K562 (cell line): ENCODE data around the gene TGDS. TPM values are rescaled to one million over a fixed set of nuclear protein-coding genes. Genes with fewer than 3 reads are reported as not detected.

Experiments used
- ATAC-seq: fragments of 200-7000 bp; cut with Tn5 transposase; 3 replicates; pipeline ENCODE4 v1.9.1; 2020; ENCODE audit warnings: moderate library complexity
- BruUV-seq: library from RNA; stranded (reverse); fragments of 400-500 nt; replicated peaks from 2 replicates; lab custom pipeline; 2021; lab: Mats Ljungman, UMichigan
- CTCF ChIA-PET: fragments of 300-600 bp; formaldehyde crosslinking; extraction: SDS; loops from one replicate; lab custom pipeline; 2021; ENCODE audit warnings: low intra/inter-chr PET ratio; lab: Yijun Ruan, JAX
- POLR2A ChIA-PET: fragments of 300-600, 350-650 bp; sonication (Branson Sonifier 250); formaldehyde crosslinking; extraction: SDS; loops from one replicate; lab custom pipeline; 2021; ENCODE audit warnings: antibody characterized with exemption, inconsistent platforms; lab: Yijun Ruan, JAX
- DNase-seq, 4 experiments: peaks; one replicate each; pipeline versions ENCODE4 v3.0.0 to v3.0.0-alpha.2; 2011 to 2018; ENCODE audit warnings: low spot score in 3 of 4, mixed read lengths in 3 of 4; ENCODE audit errors: extremely low read depth in 1 of 4
- FAIRE-seq: peaks from 2 replicates; lab custom pipeline; 2011; peaks lifted over from hg19 to GRCh38; lab: Jason Lieb, UNC
- H2AFZ ChIP-seq: 2 replicates; pipeline ENCODE4 v1.6.0; 2011; ENCODE audit warnings: low read depth, low read length, control low read depth, inconsistent platforms
- H3K27ac ChIP-seq: fragments of 200-600 bp; 3 replicates; pipeline ENCODE4 v1.8.0; 2011; ENCODE audit warnings: low read depth, mild to moderate bottlenecking, control low read depth, inconsistent platforms, low read length, moderate library complexity, mixed read lengths; ENCODE audit errors: extremely low read depth
- H3K27me3 ChIP-seq, 2 experiments: fragments of 300-600 bp in 1 of 2; 2 replicates in 1 of 2; 3 replicates in 1 of 2; pipeline versions ENCODE4 v1.6.0 to v1.8.0; 2011; ENCODE audit warnings: inconsistent platforms in 2 of 2, low read length in 2 of 2, mild to moderate bottlenecking in 1 of 2, mixed read lengths in 1 of 2, moderate library complexity in 1 of 2; ENCODE audit not compliant: control insufficient read depth in 2 of 2, insufficient read depth in 2 of 2
- H3K36me3 ChIP-seq: fragments of 300-600 bp; 3 replicates; pipeline ENCODE4 v1.8.0; 2011; ENCODE audit warnings: mild to moderate bottlenecking, low read length, inconsistent platforms; ENCODE audit not compliant: control insufficient read depth, insufficient read depth
- H3K4me1 ChIP-seq, 2 experiments: fragments of 200-600 bp in 1 of 2; replicated peaks in 1 of 2; 2 replicates in 1 of 2; 3 replicates in 1 of 2; pipeline versions ENCODE4 v1.5.1 to v1.8.0; 2011; ENCODE audit warnings: inconsistent platforms in 2 of 2, low read length in 2 of 2, mild to moderate bottlenecking in 1 of 2, mixed read lengths in 1 of 2, moderate library complexity in 1 of 2; ENCODE audit not compliant: control insufficient read depth in 2 of 2, insufficient read depth in 2 of 2
- H3K4me2 ChIP-seq: 2 replicates; pipeline ENCODE4 v1.6.1; 2011; ENCODE audit warnings: low read length, control low read depth, inconsistent platforms, mixed read lengths; ENCODE audit not compliant: insufficient read depth
- H3K4me3 ChIP-seq: fragments of 200-600 bp; sonication (generic), shearing (Covaris generic); 2 replicates; pipeline ENCODE4 v1.5.1; 2016; ENCODE audit warnings: control low read depth, inconsistent platforms
- H3K79me2 ChIP-seq: fragments of 200-600 bp; 3 replicates; pipeline ENCODE4 v1.8.0; 2011; ENCODE audit warnings: low read length, inconsistent platforms; ENCODE audit not compliant: control insufficient read depth, insufficient read depth
- H3K9ac ChIP-seq, 2 experiments: 2 replicates each; pipeline versions ENCODE4 v1.6.0 to v1.6.1; 2011; ENCODE audit warnings: low read depth in 2 of 2, low read length in 2 of 2, control low read depth in 1 of 2, inconsistent platforms in 1 of 2, mild to moderate bottlenecking in 1 of 2, mixed read lengths in 1 of 2; ENCODE audit not compliant: insufficient read depth in 1 of 2
- H3K9me1 ChIP-seq: one replicate; pipeline ENCODE4 v1.6.0; 2011; ENCODE audit warnings: inconsistent platforms, mild to moderate bottlenecking, low read length, moderate library complexity; ENCODE audit not compliant: control insufficient read depth, insufficient read depth
- H3K9me3 ChIP-seq: replicated peaks from 2 replicates; pipeline ENCODE4 v1.5.1; 2011; ENCODE audit warnings: low read depth, low read length, inconsistent platforms; ENCODE audit not compliant: control insufficient read depth, insufficient read depth
- H4K20me1 ChIP-seq: replicated peaks from 2 replicates; pipeline ENCODE4 v1.6.1; 2011; ENCODE audit warnings: low read length, inconsistent platforms, mixed read lengths; ENCODE audit not compliant: control insufficient read depth, insufficient read depth
- GTF2A2 ChIP-seq: IDR thresholded peaks from 2 replicates; pipeline ENCODE4 v1.6.1; 2016; ENCODE audit warnings: mild to moderate bottlenecking, missing genetic modification characterization, missing compliant biosample characterization
- HDAC1 ChIP-seq, 2 experiments: fragments of 450-650 bp; IDR thresholded peaks; 2 replicates each; pipeline ENCODE4 v1.6.1; 2016 to 2017; ENCODE audit warnings: inconsistent platforms in 1 of 2, mild to moderate bottlenecking in 1 of 2, moderate library complexity in 1 of 2
- MBD2 ChIP-seq: sonication (generic); IDR thresholded peaks from 2 replicates; pipeline ENCODE4 v1.6.1; 2016; ENCODE audit warnings: low read depth, borderline replicate concordance
- THAP7 ChIP-seq: fragments of 250-450 bp; sonication (Bioruptor Pico); IDR thresholded peaks from 2 replicates; pipeline ENCODE4 v1.5.0; 2021
- TOE1 ChIP-seq, 2 experiments: fragments of 450-650 bp in 1 of 2; sonication (generic) in 1 of 2; formaldehyde crosslinking in 1 of 2; IDR thresholded peaks; 2 replicates each; pipeline versions ENCODE4 v1.7.1 to v1.8.0; 2016 to 2022; ENCODE audit warnings: borderline replicate concordance in 2 of 2, mild to moderate bottlenecking in 2 of 2, antibody characterized with exemption in 1 of 2, inconsistent platforms in 1 of 2, low read depth in 1 of 2, missing genetic modification reagents in 1 of 2, moderate library complexity in 1 of 2
- WGBS: fragments of 100-300 bp; shearing (Covaris generic); methylation state at CpG from one replicate; pipeline ENCODE4 v1.1.6; 2016; ENCODE audit warnings: low coverage, mixed read lengths; ENCODE audit not compliant: insufficient coverage; ENCODE audit errors: missing lambda C conversion rate; 5-methylcytosine and 5-hydroxymethylcytosine counted together
- in situ Hi-C: fragments of 300-500 bp; cut with MboI; formaldehyde crosslinking; loops from 4 replicates; pipeline ENCODE4 v1.15.0; 2018; ENCODE audit warnings: inconsistent platforms, mixed read lengths
- intact Hi-C: fragments of 100-400 bp; cut with micrococcal nuclease; formaldehyde crosslinking; loops from 2 replicates; pipeline ENCODE4 v1.14.2; 2022
- polyA plus RNA-seq, 8 experiments: library from polyadenylated mRNA; depleted of rRNA in 4 of 8; stranded (reverse) in 5 of 8; unstranded in 3 of 8; fragments of >200 nt; fragmentation: Nextera tagmentation in 2 of 8; fragmentation: Illumina TruSeq in 1 of 8; extraction: Ambion mirVana in 2 of 8; extraction: Trizol in 1 of 8; gene quantifications; 2 replicates each; pipeline versions ENCODE4 v1.2.1 to v1.2.3, GENCODE V29; 2011 to 2014; ENCODE audit warnings: inconsistent platforms in 1 of 8, missing spikeins in 1 of 8
- total RNA-seq, 7 experiments: library from RNA; depleted of rRNA in 6 of 7; stranded (reverse); fragments of >200 nt in 6 of 7; fragmentation: Illumina TruSeq in 2 of 7; extraction: Trizol in 2 of 7; gene quantifications; 2 replicates each; pipeline versions ENCODE4 v1.2.1 to v1.2.3, GENCODE V29; 2011 to 2021; ENCODE audit warnings: low replicate concordance in 1 of 7
- TF ChIP-seq, protein P1 (sequence below), 2 experiments: fragments of 450-650 bp; IDR thresholded peaks; 2 replicates each; pipeline ENCODE4 v1.6.1; 2018; ENCODE audit warnings: mild to moderate bottlenecking in 2 of 2, low read depth in 1 of 2; ENCODE audit not compliant: partially characterized antibody in 2 of 2
- TF ChIP-seq, protein P2 (sequence below): fragments of 450-650 bp; formaldehyde crosslinking; IDR thresholded peaks from 2 replicates; pipeline ENCODE4 v1.4.0; 2020; ENCODE audit warnings: mild to moderate bottlenecking, mixed read lengths
- TF ChIP-seq, protein P3 (sequence below): fragments of 150-350 bp; IDR thresholded peaks from 2 replicates; pipeline ENCODE4 v1.6.1; 2014; ENCODE audit warnings: low read depth, mild to moderate bottlenecking, low read length, borderline replicate concordance

The TGDS gene
- total and polyA plus RNA-seq, 9 of the 15 experiments (the other 6 are each of a cell fraction or from before 2014, with no cell fraction given), result 9.9 to 43.7 (median 21.4) TPM

GRCh38 chr13:94579063-94579462 is 16.9 kb downstream of the TGDS start:
- H3K27ac ChIP-seq, result no peak overlapping the region
- 92% methylated on average over 1 of the region's 1 CpG for WGBS
- no peaks in the 10 kb centered on the region for H3K27me3 ChIP-seq
- no peak overlapping the region for H3K4me2 ChIP-seq
- H3K9ac ChIP-seq, result no peak overlapping the region
- CTCF ChIA-PET, result no interaction called here
- BruUV-seq, result no TSS peak
- H3K79me2 ChIP-seq, result no peaks in the 10 kb centered on the region
- H2AFZ ChIP-seq, result no peak overlapping the region
- FAIRE-seq, result no peak
- DNase-seq, result no peak
- no peak for ATAC-seq
- in situ Hi-C loops, result no loop called here
- no peaks in the 10 kb centered on the region for H4K20me1 ChIP-seq
- no peaks in the 10 kb centered on the region for H3K4me1 ChIP-seq
- no peak overlapping the region for H3K4me3 ChIP-seq
- H3K9me1 ChIP-seq, result no peaks in the 10 kb centered on the region
- H3K36me3 ChIP-seq, result peaks cover 78% of the 10 kb centered on the region
- no peaks in the 10 kb centered on the region for H3K9me3 ChIP-seq
- intact Hi-C loops, result no loop called here
- POLR2A ChIA-PET, result no interaction called here
- TF ChIP-seq MBD2 (no peak), THAP7 (CRISPR knock-in tag) (no peak), GTF2A2 (tag) (no peak), HDAC1 (IDR thresholded peaks at IDR 0.05) (no peak), TOE1 (IDR thresholded peaks at IDR 0.05; ENCODE audit: borderline replicate concordance) (no peak), TOE1 (CRISPR knock-in tag; IDR thresholded peaks at IDR 0.05; ENCODE audit: borderline replicate concordance, low read depth) (no peak)
- TF ChIP-seq, protein P1, sequence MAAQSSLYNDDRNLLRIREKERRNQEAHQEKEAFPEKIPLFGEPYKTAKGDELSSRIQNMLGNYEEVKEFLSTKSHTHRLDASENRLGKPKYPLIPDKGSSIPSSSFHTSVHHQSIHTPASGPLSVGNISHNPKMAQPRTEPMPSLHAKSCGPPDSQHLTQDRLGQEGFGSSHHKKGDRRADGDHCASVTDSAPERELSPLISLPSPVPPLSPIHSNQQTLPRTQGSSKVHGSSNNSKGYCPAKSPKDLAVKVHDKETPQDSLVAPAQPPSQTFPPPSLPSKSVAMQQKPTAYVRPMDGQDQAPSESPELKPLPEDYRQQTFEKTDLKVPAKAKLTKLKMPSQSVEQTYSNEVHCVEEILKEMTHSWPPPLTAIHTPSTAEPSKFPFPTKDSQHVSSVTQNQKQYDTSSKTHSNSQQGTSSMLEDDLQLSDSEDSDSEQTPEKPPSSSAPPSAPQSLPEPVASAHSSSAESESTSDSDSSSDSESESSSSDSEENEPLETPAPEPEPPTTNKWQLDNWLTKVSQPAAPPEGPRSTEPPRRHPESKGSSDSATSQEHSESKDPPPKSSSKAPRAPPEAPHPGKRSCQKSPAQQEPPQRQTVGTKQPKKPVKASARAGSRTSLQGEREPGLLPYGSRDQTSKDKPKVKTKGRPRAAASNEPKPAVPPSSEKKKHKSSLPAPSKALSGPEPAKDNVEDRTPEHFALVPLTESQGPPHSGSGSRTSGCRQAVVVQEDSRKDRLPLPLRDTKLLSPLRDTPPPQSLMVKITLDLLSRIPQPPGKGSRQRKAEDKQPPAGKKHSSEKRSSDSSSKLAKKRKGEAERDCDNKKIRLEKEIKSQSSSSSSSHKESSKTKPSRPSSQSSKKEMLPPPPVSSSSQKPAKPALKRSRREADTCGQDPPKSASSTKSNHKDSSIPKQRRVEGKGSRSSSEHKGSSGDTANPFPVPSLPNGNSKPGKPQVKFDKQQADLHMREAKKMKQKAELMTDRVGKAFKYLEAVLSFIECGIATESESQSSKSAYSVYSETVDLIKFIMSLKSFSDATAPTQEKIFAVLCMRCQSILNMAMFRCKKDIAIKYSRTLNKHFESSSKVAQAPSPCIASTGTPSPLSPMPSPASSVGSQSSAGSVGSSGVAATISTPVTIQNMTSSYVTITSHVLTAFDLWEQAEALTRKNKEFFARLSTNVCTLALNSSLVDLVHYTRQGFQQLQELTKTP (IDR thresholded peaks at IDR 0.05; ENCODE audit: low read depth in 1 of 2, partially characterized antibody in 2 of 2), result no peak
- TF ChIP-seq, protein P2, sequence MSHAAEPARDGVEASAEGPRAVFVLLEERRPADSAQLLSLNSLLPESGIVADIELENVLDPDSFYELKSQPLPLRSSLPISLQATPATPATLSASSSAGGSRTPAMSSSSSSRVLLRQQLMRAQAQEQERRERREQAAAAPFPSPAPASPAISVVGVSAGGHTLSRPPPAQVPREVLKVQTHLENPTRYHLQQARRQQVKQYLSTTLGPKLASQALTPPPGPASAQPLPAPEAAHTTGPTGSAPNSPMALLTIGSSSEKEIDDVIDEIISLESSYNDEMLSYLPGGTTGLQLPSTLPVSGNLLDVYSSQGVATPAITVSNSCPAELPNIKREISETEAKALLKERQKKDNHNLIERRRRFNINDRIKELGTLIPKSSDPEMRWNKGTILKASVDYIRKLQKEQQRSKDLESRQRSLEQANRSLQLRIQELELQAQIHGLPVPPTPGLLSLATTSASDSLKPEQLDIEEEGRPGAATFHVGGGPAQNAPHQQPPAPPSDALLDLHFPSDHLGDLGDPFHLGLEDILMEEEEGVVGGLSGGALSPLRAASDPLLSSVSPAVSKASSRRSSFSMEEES (CRISPR knock-in tag), result no peak
- TF ChIP-seq, protein P3, sequence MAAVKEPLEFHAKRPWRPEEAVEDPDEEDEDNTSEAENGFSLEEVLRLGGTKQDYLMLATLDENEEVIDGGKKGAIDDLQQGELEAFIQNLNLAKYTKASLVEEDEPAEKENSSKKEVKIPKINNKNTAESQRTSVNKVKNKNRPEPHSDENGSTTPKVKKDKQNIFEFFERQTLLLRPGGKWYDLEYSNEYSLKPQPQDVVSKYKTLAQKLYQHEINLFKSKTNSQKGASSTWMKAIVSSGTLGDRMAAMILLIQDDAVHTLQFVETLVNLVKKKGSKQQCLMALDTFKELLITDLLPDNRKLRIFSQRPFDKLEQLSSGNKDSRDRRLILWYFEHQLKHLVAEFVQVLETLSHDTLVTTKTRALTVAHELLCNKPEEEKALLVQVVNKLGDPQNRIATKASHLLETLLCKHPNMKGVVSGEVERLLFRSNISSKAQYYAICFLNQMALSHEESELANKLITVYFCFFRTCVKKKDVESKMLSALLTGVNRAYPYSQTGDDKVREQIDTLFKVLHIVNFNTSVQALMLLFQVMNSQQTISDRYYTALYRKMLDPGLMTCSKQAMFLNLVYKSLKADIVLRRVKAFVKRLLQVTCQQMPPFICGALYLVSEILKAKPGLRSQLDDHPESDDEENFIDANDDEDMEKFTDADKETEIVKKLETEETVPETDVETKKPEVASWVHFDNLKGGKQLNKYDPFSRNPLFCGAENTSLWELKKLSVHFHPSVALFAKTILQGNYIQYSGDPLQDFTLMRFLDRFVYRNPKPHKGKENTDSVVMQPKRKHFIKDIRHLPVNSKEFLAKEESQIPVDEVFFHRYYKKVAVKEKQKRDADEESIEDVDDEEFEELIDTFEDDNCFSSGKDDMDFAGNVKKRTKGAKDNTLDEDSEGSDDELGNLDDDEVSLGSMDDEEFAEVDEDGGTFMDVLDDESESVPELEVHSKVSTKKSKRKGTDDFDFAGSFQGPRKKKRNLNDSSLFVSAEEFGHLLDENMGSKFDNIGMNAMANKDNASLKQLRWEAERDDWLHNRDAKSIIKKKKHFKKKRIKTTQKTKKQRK, result no peak
